HL-60 (cell line): Measurements from ENCODE around the gene SMIM14.

Experiments
- CTCF ChIP-seq: IDR thresholded peaks from one replicate; pipeline ENCODE4 v1.5.1; 2011; ENCODE audit warnings: low read length, control low read depth, inconsistent platforms; ENCODE audit not compliant: insufficient read depth
- SPI1 ChIP-seq: IDR thresholded peaks from 2 replicates; pipeline ENCODE4 v1.6.1; 2012; ENCODE audit warnings: low read depth, mild to moderate bottlenecking, borderline replicate concordance

- TF ChIP-seq CTCF = no peak
- no peak for TF ChIP-seq SPI1
Observed at GRCh38 chr4:39631700-39632079, 7.0 kb downstream of the SMIM14 start.
